NCI-H128 (cell line): ENCODE data around the gene KRTAP5-4.
"Not testable (repeated sequence)": the region's sequence is repeated elsewhere in the genome, so short reads cannot be mapped to it uniquely, and the experiment has no call there.

Source experiments
- DNase-seq: peaks from one replicate; lab custom pipeline; 2025; ENCODE audit not compliant: unreplicated experiment; lab: John Stamatoyannopoulos, UW

The KRTAP5-4 gene, protein sequence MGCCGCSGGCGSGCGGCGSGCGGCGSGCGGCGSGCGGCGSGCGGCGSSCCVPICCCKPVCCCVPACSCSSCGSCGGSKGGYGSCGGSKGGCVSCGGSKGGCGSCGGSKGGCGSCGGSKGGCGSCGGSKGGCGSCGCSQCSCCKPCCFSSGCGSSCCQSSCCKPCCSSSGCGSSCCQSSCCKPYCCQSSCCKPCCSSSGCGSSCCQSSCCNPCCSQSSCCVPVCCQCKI

DNA sequence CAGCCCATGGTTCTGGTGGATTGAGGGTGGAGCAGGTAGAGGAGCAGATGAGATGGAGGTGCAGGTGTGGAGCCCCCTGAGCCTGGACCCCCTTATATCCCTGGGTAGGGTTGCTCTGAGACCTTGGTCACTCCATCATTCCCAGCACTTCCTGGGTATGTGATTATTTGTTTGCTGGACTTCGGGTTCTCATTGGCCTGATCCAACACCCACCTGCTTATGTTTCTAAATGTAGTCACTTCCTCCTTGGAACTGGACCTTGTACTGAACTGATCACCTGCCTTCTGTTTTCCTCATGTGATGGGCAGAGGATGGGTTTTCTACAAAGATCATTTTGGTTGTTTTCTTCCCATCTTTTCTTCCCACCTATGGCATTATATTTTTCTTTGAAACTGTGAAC is at the start of gene KRTAP5-4:
Gene KRTAP5-4 (minus strand): TSS at position 53 of the 400 bp plus-strand sequence. CDS start 45 bp downstream, at position 8.
- no peak for DNase-seq

DNA sequence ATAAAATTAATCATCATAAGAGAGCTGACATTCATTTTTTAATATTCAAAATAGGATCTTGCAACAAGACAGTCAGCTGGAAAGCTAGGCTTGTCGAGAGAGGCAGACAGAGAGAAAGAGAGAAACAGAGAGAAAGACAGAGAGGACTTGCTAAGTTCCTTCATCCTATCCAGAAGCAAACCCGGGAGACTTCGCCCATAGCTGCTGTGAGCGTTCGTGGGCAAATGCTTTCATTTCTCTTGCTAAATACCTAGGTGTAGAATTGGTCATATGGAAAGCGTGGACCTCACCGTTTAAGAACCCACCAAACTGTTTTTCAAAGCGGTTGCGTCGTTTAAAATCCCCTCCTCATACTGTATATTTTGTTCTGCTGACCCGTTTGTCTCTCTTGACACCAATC is 49.7 kb upstream of the KRTAP5-4 start:
- DNase-seq = no peak

DNA sequence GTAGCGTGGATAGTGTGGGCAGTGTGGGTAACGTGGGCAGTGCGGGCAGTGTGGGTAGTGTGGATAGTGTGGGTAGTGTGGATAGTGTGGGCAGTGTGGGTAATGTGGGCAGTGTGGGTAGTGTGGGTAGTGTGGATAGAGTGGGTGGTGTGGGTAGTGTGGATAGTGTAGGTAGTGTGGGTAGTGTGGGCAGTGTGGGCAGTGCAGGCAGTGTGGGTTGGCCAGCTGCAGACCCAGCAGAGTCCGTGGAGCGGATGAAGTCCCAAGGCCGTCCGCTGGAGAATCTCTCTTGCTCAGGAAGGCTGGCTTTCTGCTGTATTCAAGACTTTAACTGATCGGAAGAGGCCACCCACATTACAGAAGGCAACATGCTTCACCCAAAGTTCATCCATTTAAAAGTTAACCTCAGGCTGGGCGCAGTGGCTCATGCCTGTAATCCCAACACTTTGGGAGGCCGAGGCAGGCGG is 49.0 kb upstream of the KRTAP5-4 start:
- DNase-seq = no peak

DNA sequence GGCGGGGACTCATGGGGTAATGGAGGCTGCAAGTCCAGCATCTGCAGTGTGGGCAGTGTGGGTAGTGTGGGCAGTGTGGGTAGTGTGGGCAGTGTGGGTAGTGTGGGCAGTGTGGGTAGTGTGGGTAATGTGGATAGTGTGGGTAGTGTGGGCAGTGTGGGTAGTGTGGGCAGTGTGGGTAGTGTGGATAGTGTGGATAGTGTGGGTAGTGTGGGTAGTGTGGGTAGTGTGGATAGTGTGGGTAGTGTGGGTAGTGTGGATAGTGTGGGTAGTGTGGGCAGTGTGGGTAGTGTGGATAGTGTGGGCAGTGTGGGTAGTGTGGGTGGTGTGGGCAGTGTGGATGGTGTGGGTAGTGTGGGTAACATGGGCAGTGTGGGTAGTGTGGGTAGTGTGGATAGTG is 48.5 kb upstream of the KRTAP5-4 start:
- not testable (repeated sequence) for DNase-seq

DNA sequence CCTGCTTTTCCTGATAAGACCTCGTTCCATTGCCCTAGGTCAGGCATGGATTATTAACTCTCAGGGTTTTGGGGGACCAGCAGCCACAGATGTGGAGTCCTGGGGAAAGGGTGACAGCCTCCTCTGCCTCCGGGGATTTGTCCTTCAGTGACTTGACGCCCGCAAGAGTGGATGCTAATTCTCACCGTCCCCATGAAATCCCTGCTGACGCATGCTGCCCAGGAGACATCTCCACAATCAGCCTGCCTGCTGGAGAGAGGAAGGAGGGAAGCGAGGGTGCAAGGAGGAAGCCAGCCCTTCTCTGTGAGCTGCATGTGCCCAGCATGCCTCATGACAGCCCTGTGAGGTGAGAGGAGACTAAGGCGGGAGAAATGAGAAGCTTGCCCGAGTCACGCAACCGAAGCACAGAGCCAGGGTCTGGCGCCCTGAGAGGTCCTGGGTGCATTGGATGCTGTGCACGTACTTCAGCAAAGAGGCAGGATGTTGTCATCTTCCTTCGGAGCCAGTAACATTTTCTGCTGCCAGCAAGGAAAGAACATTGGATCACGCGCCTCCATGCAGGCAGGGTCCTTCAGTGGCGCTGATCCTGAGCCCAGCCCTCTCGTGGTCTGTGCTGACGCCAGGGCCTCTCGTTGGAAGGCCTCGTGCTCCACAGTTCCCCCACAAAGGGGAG is 47.7 kb upstream of the KRTAP5-4 start:
- DNase-seq = no peak

DNA sequence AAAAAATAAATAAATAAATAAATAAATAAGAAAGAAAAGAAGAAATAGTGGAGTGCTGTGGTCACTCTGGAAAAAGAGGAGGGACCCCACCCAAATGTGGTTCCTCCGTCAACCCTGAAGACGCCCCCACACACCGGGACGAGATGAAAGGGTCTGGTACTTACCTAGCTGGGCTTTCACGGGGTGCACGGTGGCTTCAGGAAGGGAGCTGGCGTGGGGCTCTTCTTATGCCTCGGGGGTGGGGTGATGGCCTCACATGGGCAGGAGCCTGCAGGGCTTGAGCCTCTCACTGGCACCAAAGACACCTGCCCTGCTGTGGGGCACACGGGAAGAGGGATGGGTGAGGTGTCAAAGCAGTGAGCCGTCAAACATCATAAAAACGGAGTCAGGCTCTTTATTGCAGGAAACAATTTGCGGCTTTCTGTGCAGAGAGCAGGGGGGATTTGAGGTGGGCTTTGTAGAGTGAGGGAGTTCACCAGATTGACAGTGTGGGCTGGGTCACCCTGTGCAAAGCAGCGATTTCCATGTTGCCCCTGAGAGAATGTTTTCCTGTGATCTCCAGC is 47.1 kb upstream of the KRTAP5-4 start:
- no peak for DNase-seq

DNA sequence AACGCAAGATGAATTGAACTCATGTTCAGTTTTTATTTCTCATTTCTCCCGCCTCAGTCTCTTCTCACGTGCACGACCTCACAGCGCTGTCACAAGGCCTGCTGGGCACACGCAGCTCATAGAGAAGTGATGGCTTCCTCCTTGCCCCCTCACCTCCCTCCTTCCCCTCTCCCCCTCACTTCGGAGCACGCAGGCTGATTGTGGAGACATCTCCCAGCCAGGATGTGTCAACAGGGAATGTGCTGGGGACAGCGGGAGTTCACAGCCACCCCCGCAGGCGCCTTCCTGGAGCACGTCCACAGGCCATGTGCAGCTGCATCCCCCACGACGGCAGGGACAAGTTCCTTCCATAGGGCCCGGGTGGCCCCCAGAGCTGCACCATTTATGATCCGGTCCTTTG is 46.0 kb upstream of the KRTAP5-4 start:
- DNase-seq = no peak

DNA sequence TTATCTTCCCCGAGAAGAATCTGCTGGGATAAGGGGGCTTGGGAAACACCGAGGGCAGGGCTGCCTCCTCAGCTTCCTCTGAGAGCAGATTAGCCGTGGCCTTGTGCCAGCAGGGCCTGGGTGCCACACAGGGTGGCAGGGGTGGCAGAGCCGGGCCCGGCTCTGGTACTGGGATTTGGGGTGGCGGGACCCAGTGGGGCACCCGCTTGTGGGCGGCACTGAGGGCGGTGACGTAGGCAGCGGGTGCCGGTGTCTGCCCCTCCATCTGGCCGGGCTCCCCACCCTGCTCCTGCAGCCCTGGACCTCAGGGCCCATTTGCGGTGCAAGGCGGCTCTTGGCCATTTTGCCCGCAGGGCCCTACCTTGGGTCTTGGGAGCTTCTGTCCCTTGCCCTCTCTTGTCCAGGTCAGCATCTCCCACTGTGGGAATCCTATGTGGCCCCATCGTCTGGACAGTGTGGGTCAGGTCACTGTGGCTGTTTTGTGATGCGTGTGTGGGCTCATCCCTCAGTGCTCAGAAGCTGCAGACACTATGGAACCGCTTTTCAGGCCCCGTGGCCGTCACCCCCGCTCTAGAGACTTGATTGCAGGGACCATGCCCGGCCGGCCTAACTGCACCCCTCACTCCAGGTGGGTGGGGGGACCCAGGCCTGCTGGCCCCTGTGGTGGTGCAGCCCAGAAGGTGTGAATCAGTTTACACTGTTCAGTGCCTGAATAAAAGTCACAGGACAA is 45.3 kb upstream of the KRTAP5-4 start:
- no peak for DNase-seq

DNA sequence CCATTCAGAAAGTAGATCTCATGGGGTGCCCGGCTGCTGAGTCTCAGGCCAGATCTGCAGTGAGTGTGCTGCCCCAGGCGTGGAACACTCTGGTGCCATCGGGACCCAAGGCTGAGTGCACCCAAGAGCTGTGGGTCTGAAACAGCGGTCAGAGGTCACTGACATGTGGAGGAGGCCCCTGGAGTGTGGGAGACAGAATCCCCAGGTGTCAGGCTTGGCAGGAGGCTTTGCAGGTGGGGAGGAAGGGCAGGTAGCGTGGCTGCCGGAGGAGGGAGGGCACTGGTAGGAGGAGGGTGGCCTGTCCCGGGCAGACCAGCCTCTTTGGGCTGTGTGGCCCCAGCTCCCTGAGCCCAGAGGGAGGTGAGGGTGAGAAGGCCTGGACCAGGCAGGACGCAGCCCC is 43.4 kb upstream of the KRTAP5-4 start:
- no peak for DNase-seq

DNA sequence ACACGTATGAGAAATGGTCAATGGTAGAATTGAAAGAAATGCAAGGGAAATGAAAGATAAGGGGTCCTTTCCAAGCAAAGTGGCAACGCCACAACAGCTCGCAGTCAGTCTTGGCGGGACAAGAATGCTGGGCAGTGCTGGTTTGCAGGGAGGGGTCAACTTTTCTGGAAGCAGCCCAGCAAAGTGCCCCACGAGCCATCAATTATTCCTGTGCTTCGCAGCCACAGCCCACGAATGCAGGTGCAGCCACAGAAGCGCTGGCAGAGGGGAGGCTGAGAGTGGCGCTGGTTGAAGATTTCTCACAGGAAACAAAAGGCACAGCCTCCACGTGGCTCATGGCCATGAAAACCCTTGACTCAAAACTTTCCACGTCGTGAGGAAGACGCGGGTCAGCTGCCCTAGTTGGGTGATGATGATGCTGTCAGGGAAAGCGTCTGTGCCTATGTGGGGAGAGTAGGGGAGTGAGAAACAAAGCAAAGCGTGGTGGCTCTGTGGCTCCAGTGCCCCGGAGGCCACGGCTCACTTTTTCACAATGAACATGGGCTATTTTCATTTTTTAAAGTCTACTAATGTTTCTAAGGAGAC is 40.9 kb upstream of the KRTAP5-4 start:
- DNase-seq = not testable (repeated sequence)

DNA sequence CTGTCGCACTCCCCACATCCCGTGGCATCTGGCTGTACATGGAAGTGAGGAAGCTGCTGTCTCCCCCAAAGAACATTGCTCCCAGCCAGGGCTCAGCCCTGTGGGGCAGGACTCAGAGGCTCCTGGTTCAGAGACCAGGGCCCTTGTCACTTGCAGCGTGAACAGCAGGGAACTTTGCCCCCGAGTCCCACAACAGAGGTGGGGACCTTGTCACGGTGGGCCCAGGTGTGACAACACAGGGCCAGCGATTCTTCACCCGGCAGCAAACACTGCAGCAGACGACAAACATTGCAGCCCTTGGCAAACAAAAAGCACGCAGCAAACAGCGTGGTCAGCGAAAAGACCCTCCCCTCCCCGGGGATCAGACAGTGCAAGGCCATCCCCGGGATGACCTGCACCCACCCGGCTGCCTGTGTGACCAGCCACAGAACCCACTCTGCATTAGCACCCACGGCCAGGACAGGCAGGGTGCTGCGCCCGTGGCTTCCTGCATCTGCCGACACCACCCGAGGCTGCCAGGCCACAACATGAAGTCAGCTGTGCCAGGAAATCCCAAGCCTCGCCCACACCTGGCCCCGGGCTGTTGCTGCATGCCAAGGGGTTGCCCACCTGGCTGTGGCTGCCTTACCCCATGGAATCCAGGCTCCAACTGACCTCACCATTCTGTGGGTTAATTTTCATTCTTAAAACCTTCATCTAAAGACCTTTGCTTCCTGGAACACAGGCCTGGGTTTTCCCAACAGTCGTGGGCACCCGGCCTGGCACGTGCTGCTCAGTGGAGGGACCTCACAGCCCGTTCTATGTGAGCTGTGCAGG is 39.7 kb upstream of the KRTAP5-4 start:
- DNase-seq = not testable (repeated sequence)

DNA sequence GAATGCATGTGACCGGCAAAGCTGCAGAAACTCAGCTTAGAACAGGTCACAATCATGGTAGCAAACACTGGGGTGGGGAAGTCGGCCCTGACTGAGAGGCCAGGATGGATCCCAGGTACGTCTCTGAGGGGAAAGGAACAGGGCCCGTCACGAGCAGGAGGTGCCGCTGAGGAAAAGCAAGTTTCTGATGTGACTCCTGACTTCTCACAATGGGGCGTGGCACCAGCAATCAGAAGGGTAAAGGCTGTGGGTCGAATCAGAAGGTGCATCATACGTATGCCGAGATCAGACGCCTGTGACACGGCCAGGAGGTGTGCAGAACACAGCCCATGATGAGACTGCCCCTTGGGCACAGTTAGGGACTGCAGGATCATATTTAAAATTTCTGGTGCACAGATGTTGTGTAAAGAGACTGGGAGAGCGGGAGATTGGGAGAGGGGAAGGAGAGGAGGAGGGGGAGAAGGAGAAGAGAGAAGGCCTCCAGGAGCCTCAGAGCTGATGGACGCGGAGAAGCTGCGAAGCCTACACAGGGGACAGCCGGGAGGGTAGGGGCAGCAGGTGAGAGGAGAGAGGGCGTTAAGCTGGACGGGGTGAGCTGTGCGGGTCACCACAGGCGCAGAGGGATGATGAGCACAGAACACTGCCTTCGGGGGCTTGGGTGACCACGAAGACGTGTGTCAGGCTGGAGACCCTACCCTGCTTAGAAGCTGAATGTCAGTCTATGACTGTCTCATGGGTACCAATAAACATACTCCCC is 38.4 kb upstream of the KRTAP5-4 start:
- no peak for DNase-seq

DNA sequence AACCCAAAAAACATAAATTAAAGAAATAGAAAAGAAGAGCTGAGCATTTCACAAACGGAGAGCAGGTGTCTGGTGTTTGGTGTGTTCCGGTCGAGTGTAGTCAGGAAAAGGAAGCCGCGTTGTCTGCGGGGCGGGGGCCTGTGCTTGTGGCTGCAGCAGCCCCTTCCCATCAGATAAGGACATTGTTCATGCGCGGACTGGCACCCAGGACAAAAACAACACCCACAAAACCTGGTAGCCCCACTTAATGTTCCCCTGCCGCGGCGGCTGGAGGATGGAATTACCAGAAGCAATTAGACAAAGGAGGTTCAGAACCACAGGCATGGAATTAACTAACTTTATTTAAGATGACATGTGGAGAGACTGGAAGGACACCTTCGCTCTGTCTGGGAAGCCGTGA is 37.6 kb upstream of the KRTAP5-4 start:
- no peak for DNase-seq

DNA sequence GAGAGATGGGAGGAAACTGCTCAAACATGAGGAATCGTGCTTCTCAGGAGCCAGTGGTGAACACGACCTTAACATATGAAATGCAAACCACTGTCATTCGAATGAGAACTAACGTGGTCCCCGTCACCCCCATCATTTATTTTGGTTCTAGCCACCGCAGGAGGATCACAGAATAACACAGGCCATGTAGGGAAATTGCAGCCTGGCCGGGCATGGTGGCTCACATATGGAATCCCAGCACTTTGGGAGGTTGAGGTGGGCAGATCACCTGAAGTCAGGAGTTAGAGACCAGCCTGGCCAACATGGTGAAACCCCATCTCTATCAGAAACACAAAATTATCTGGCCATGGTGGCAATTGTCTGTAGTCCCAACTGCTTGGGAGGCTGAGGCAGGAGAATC is 34.7 kb upstream of the KRTAP5-4 start:
- no peak for DNase-seq

DNA sequence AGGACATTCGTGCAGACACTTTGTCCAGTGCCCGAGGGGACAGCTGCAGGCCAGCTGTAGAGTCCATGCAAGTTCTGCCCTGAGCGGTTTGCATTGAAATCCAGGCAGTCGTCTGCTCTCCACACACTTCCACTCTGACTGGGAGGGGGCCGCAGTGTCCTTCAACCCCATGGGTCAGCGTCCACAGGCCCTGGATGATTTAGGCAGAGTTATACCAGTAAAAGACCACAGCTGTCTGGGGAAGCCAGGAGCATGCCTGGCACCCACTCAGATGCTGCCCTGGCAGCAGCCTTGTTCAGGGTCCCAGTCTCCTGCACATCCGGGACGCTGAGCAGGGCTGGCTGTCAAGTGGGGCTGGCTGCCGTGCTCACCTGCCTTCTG is 34.1 kb upstream of the KRTAP5-4 start:
- no peak for DNase-seq

DNA sequence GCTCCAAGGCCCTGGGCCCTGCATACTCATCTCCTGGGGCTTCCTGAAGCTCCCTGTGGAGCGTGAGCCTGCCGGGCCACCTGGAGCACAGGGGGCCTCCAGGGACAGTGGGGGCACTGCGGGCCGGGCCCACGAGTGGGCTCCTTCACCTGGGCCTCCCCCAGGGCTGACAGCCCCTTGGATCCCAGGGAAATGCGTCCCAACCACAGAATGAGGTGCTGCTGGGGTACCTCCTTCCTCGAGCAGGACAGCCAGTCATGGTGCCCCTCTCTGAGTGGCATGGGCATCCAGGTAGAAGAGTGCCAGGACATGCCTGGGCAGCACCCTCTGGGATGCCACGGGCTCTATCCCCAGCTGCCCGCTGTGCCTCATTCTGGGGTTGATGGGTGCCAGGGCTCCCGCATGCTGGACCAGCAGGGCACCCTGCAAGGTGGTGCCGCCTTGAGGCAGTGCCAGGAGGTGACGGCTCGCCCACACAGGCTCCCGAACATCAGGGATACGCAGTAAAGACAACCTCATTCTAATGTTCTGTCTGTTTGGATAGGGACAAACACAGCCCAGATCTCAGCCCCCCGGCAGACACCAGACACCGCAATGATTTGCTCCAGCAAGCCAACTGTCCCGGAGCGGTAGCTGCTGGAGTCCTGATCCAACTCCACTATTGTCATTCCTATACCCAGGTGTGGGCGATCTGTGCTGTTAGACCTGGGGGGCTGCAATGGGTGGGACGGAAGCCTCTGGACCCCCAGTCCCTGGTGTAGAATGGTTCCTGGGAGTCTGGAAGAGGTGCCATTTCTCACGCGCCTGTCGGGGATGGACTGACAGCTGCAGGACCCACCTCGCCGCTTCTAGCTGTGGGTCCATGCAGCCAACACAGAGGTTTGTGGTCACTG is 33.5 kb upstream of the KRTAP5-4 start:
- DNase-seq = no peak

DNA sequence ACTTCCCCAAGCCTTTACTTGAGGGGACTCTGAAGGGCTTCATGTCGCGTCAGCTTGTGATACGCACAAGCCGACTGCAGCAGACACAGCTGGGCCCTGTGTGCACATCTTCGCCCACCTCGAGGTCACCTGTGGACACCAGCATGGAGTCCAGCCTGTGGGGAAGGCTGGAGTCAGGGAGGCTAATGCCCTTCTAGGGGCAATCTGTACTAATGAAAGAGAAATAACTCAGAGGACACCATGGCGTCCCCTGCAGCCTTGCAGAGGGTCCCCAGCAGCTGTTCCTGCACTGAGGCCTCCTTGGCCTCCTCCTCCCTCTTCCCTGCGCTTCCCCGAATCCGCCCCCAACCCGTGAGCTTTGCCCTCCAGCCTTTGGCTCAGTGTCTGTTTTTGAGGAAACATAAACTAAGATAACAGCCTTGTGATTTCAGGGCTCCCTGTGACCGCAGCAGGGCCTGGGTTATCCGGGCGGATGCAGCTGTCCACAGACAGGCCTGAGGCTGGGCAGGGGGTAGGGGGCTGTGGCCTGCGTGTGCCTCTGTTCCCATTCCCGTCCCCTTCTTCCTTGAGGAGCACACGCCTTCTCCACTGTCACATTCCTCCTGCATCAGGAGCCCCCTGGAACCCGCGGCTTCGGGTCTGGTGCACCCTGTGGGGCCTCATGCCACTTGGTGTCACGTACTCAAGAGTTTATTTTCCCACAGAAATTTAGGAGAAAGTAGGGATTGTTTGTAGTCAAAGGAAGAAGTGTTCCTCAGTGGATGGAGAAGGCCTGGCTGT is 32.6 kb upstream of the KRTAP5-4 start:
- no peak for DNase-seq
